DMS153 treated with DMSO at 0.1 percent for 48 hours (cell line): ENCODE measurements around the gene C1orf210.
A peak's percentile ranks its signal among the peaks of the same experiment; 100 is the strongest.

ENCODE experiments used
- DNase-seq: peaks from one replicate; lab custom pipeline; 2025; ENCODE audit not compliant: unreplicated experiment; lab: John Stamatoyannopoulos, UW

Gene C1orf210

GRCh38 chr1:43275826-43276620 is 9.4 kb downstream of the C1orf210 start:
- no peak for DNase-seq

- DNase-seq, result no peak
Measured at GRCh38 chr1:43274804-43275180, 10.6 kb downstream of the C1orf210 start.

GRCh38 chr1:43274125-43274803 is 11.1 kb downstream of the C1orf210 start:
- peak; percentile 90 for DNase-seq

GRCh38 chr1:43273708-43274107 is 11.7 kb downstream of the C1orf210 start:
- DNase-seq, result no peak

- no peak for DNase-seq
Measured at GRCh38 chr1:43272576-43273571, 12.5 kb downstream of the C1orf210 start.

- DNase-seq, result no peak
Measured at GRCh38 chr1:43272161-43272560, 13.2 kb downstream of the C1orf210 start.

GRCh38 chr1:43271186-43272118 is 13.9 kb downstream of the C1orf210 start:
- no peak for DNase-seq

GRCh38 chr1:43270421-43271095 is 14.8 kb downstream of the C1orf210 start:
- DNase-seq, result peak; percentile 92

- DNase-seq, result peak; percentile 29
Measured at GRCh38 chr1:43269627-43270375, 15.6 kb downstream of the C1orf210 start, which contains the start of gene TMEM125. Gene TMEM125 (plus strand): TSS chr1:43269983. CDS start chr1:43272723, 2,740 bp downstream.

- DNase-seq, result no peak
Measured at GRCh38 chr1:43267818-43268425, 17.5 kb downstream of the C1orf210 start.

GRCh38 chr1:43267291-43267805 is 18.0 kb downstream of the C1orf210 start:
- DNase-seq, result no peak

- no peak for DNase-seq
Measured at GRCh38 chr1:43266881-43267280, 18.5 kb downstream of the C1orf210 start.

GRCh38 chr1:43265431-43265830 is 19.9 kb downstream of the C1orf210 start:
- no peak for DNase-seq

GRCh38 chr1:43258370-43258769 is 27.0 kb downstream of the C1orf210 start:
- no peak for DNase-seq

- DNase-seq, result no peak
Measured at GRCh38 chr1:43256675-43257570, 28.5 kb downstream of the C1orf210 start.

GRCh38 chr1:43255438-43256210 is 29.8 kb downstream of the C1orf210 start:
- no peak for DNase-seq
